C4-2B (cell line): ENCODE results near the gene PGM2.

Source experiments
- H3K27ac ChIP-seq: fragments of 450-650 bp; 2 replicates; pipeline ENCODE4 v1.5.1; 2017
- CTCF ChIP-seq: fragments of 450-650 bp; conservative IDR thresholded peaks from 2 replicates; pipeline ENCODE4 v1.5.1; 2017; ENCODE audit warnings: mild to moderate bottlenecking
- ZFX ChIP-seq: fragments of 450-650 bp; IDR thresholded peaks from 2 replicates; pipeline ENCODE4 v1.6.1; 2017

PGM2 gene

GRCh38 chr4:37799941-37800554 is 26.4 kb upstream of the PGM2 start:
- no peak overlapping the region for H3K27ac ChIP-seq
- no peak for TF ChIP-seq CTCF
- TF ChIP-seq ZFX = no peak

GRCh38 chr4:37802068-37802666 is 24.3 kb upstream of the PGM2 start:
- no peak overlapping the region for H3K27ac ChIP-seq
- peak; percentile 83 for TF ChIP-seq CTCF
- TF ChIP-seq ZFX = no peak

- peak; percentile 72 for TF ChIP-seq CTCF
- TF ChIP-seq ZFX = no peak
- H3K27ac ChIP-seq = no peak overlapping the region
Observed at GRCh38 chr4:37803348-37803973, 23.0 kb upstream of the PGM2 start.

- no peak for TF ChIP-seq CTCF
- TF ChIP-seq ZFX = no peak
- no peak overlapping the region for H3K27ac ChIP-seq
Observed at GRCh38 chr4:37805091-37805490, 21.4 kb upstream of the PGM2 start.

- no peak overlapping the region for H3K27ac ChIP-seq
Observed at GRCh38 chr4:37812713-37813112, 13.8 kb upstream of the PGM2 start.

GRCh38 chr4:37815591-37815990 is 10.9 kb upstream of the PGM2 start:
- TF ChIP-seq ZFX (no peak), CTCF (no peak)
- H3K27ac ChIP-seq = no peak overlapping the region

More at GRCh38 chr4:37812713-37813112, 13.8 kb upstream of the PGM2 start:
- no peak for TF ChIP-seq CTCF
- TF ChIP-seq ZFX = no peak

- no peak overlapping the region for H3K27ac ChIP-seq
- TF ChIP-seq CTCF (no peak), ZFX (no peak)
Observed at GRCh38 chr4:37816006-37816405, 10.5 kb upstream of the PGM2 start.
